Effector memory CD4-positive, alpha-beta T cell (primary cell): ENCODE measurements around the gene SYNJ2.

Source experiments
- DNase-seq, 3 donors: peaks; one replicate each; pipeline ENCODE4 v3.0.0-alpha.2; 2020
- H3K27ac ChIP-seq: 2 replicates; pipeline ENCODE4 v1.7.0; 2013; ENCODE audit warnings: mild to moderate bottlenecking, low read length, moderate library complexity; ENCODE audit not compliant: insufficient read depth, poor library complexity, severe bottlenecking
- H3K27me3 ChIP-seq: replicated peaks from 2 replicates; pipeline ENCODE4 v1.7.0; 2013; ENCODE audit warnings: mild to moderate bottlenecking, low read length; ENCODE audit not compliant: insufficient read depth, control insufficient read depth, poor library complexity, severe bottlenecking
- H3K36me3 ChIP-seq: 2 replicates; pipeline ENCODE4 v1.7.0; 2013; ENCODE audit warnings: mild to moderate bottlenecking, low read length, moderate library complexity; ENCODE audit not compliant: control insufficient read depth, insufficient read depth
- H3K4me1 ChIP-seq: 2 replicates; pipeline ENCODE4 v1.7.0; 2013; ENCODE audit warnings: low read length, mild to moderate bottlenecking; ENCODE audit not compliant: control insufficient read depth, insufficient read depth, poor library complexity, severe bottlenecking
- H3K4me3 ChIP-seq: 2 replicates; pipeline ENCODE4 v1.7.0; 2013; ENCODE audit warnings: low read length, low read depth, mild to moderate bottlenecking; ENCODE audit not compliant: insufficient read depth, poor library complexity, severe bottlenecking
- H3K9me3 ChIP-seq: 2 replicates; pipeline ENCODE4 v1.7.0; 2013; ENCODE audit warnings: mild to moderate bottlenecking, low read length, moderate library complexity; ENCODE audit not compliant: control insufficient read depth

SYNJ2 gene

GRCh38 chr6:158021376-158021775 lies 39.7 kb downstream of the SYNJ2 start:
- no peak for DNase-seq
- H3K4me1 ChIP-seq = peaks cover 9% of the 10 kb centered on the region

GRCh38 chr6:158021814-158022748 lies 40.4 kb downstream of the SYNJ2 start:
- Histone ChIP-seq H3K4me1 (peaks cover 16% of the 10 kb centered on the region), H3K27ac (no peak overlapping the region), H3K9me3 (no peaks in the 10 kb centered on the region), H3K36me3 (peaks cover 15% of the 10 kb centered on the region), H3K27me3 (no peaks in the 10 kb centered on the region), H3K4me3 (no peak overlapping the region)
- DNase-seq = no peak

More at GRCh38 chr6:158021376-158021775, 39.7 kb downstream of the SYNJ2 start:
- Histone ChIP-seq H3K27ac (no peak overlapping the region), H3K27me3 (no peaks in the 10 kb centered on the region), H3K9me3 (no peaks in the 10 kb centered on the region), H3K36me3 (peaks cover 15% of the 10 kb centered on the region), H3K4me3 (no peak overlapping the region)

- no peak overlapping the region for H3K27ac ChIP-seq
These were observed 41.3 kb downstream of the SYNJ2 start for GRCh38 chr6:158022749-158023596.

GRCh38 chr6:158023597-158023939 lies 41.9 kb downstream of the SYNJ2 start:
- no peaks in the 10 kb centered on the region for H3K27me3 ChIP-seq
- H3K9me3 ChIP-seq = no peaks in the 10 kb centered on the region
- no peak for DNase-seq
- H3K4me1 ChIP-seq = peaks cover 30% of the 10 kb centered on the region
- H3K4me3 ChIP-seq = no peak overlapping the region
- no peak overlapping the region for H3K27ac ChIP-seq
- peaks cover 15% of the 10 kb centered on the region for H3K36me3 ChIP-seq

More at GRCh38 chr6:158022749-158023596, 41.3 kb downstream of the SYNJ2 start:
- Histone ChIP-seq H3K9me3 (no peaks in the 10 kb centered on the region), H3K27me3 (no peaks in the 10 kb centered on the region), H3K4me1 (peaks cover 25% of the 10 kb centered on the region), H3K36me3 (peaks cover 15% of the 10 kb centered on the region), H3K4me3 (no peak overlapping the region)
- DNase-seq = no peak

- H3K9me3 ChIP-seq = no peaks in the 10 kb centered on the region
- no peak for DNase-seq
- H3K27ac ChIP-seq = no peak overlapping the region
- no peak overlapping the region for H3K4me3 ChIP-seq
- peaks cover 9% of the 10 kb centered on the region for H3K36me3 ChIP-seq
- H3K4me1 ChIP-seq = peaks cover 31% of the 10 kb centered on the region
- no peaks in the 10 kb centered on the region for H3K27me3 ChIP-seq
These were observed 43.1 kb downstream of the SYNJ2 start for GRCh38 chr6:158024566-158025297.

- H3K4me1 ChIP-seq = peaks cover 35% of the 10 kb centered on the region
- peak overlapping the region; percentile 38 for H3K4me3 ChIP-seq
These were observed 44.6 kb downstream of the SYNJ2 start for GRCh38 chr6:158026054-158026900.

GRCh38 chr6:158026901-158027589 lies 45.4 kb downstream of the SYNJ2 start:
- Histone ChIP-seq H3K4me1 (peaks cover 39% of the 10 kb centered on the region), H3K27ac (peak overlapping the region; percentile 88), H3K9me3 (no peaks in the 10 kb centered on the region), H3K36me3 (no peaks in the 10 kb centered on the region), H3K27me3 (no peaks in the 10 kb centered on the region), H3K4me3 (no peak overlapping the region)
- no peak for DNase-seq

More at GRCh38 chr6:158026054-158026900, 44.6 kb downstream of the SYNJ2 start:
- Histone ChIP-seq H3K27ac (peak overlapping the region; percentile 88), H3K36me3 (no peaks in the 10 kb centered on the region), H3K9me3 (no peaks in the 10 kb centered on the region), H3K27me3 (no peaks in the 10 kb centered on the region)
- peak; percentile 71 to 78 (median 72) for DNase-seq

GRCh38 chr6:158027590-158028285 lies 46.1 kb downstream of the SYNJ2 start:
- no peak for DNase-seq
- Histone ChIP-seq H3K36me3 (no peaks in the 10 kb centered on the region), H3K9me3 (no peaks in the 10 kb centered on the region), H3K4me3 (no peak overlapping the region), H3K27me3 (no peaks in the 10 kb centered on the region), H3K4me1 (peaks cover 39% of the 10 kb centered on the region), H3K27ac (peak overlapping the region; percentile 88)
